ENCODE results near the gene LRFN2. TPM values are rescaled to one million over a fixed set of nuclear protein-coding genes. Genes with fewer than 3 reads are reported as not detected.

Gene LRFN2
- total RNA-seq, 1 experiment from 2014 or later = not detected

DNA sequence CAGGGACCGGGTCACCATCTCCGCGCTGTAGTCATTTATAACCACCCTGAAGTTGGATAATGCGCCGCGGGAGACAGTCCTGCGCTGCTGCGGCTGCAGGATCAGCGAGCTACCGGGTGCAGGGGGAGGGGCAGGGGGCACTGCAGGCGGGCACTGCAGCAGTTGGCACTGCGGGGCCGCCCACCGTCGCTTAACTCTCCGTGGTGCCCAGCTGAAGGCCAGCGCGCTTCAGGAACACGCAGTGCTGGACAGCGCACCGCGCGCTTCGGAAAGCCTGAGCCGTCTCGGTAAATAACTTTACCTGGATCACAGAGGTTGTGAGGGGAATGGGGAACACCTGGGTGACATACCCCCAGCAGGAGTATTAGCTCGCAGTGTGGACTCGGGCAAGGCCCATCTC is 12.4 kb upstream of the LRFN2 start:
- no peaks in the 10 kb centered on the region for H3K27me3 ChIP-seq
- H3K36me3 ChIP-seq = no peaks in the 10 kb centered on the region
- H3K9me3 ChIP-seq = no peaks in the 10 kb centered on the region
- DNase-seq = no peak
- no peak overlapping the region for H3K4me3 ChIP-seq

DNA sequence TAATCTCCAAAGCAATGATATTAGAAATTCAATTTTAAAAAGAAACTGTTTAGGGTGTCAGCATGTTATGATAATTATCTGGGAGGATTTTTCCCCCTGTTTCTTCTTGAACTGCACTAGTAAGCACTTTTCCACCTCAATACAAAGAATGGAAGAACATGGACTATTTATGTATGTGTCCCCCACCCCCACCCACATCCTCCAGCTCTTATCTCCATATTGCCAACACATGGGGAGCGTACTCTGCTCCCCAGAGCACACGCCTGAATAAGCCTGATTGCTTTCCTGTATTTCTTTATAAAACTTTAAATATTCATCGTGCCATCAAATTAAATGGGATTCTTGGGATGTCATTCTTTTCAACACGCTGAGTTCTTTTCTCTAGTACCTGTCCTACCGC is 11.4 kb upstream of the LRFN2 start:
- no peak overlapping the region for H3K4me3 ChIP-seq
- H3K9me3 ChIP-seq = no peaks in the 10 kb centered on the region
- no peaks in the 10 kb centered on the region for H3K36me3 ChIP-seq
- DNase-seq = no peak
- no peaks in the 10 kb centered on the region for H3K27me3 ChIP-seq

DNA sequence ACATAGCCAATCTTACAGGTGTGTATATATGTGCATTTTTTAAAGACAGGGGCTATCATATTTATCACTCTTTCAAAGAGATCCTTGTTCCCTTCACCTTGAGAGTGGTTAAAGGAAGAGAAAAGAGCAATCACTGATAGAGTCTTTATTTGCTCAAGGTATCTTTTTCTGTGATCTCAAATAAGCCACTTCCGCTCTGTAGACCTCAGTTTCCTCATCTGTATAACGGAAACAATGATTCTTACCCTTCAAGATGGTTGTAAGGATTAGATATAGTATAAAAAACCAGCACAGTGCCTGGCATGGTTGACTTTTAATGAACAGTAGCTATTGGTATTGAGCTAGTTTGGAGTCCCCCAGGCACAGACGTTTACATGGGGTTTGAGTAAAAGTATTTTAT is 10.1 kb upstream of the LRFN2 start:
- no peaks in the 10 kb centered on the region for H3K27me3 ChIP-seq
- no peak overlapping the region for H3K4me3 ChIP-seq
- no peak for DNase-seq
- no peaks in the 10 kb centered on the region for H3K36me3 ChIP-seq
- no peaks in the 10 kb centered on the region for H3K9me3 ChIP-seq

DNA sequence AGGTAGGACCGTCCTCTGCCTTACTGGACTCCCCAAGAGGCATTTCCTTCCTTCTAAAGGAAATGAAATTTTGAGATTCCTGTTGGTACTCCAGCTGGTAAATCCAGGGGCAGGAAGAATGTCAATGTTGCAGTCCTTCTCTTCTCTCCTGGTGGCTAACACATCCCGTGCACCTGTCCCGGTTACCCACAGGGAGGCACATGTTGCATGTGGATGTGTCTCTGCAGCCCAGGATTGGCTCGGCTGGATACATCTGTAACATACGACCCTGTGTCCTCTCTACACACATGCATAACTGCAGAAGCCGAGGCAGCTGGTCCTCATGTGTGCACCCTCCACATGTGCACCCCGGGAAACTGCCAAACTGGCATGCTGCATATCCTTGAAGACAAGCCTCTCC is 1.3 kb upstream of the LRFN2 start:
- Histone ChIP-seq H3K36me3 (no peaks in the 10 kb centered on the region), H3K4me3 (no peak overlapping the region), H3K27me3 (peaks cover 4% of the 10 kb centered on the region; the same call in 1 of the 2 replicates), H3K9me3 (no peaks in the 10 kb centered on the region)
- DNase-seq = no peak

DNA sequence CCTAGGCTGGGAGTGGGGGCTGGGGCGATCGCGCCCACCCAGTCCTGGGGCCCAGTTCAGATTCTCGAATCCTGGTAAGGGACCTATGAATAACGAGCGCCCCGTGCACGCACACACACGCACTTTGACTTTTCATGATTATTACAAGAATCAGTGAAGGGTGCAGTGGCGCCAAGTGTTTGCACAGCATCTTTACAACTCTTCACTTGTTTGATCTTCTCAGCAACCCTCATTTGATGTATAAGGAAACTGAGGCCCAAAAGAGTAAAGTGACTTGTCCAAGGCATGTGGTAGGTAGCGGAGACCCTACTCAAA is 863 bp upstream of the LRFN2 start:
- Histone ChIP-seq H3K4me3 (no peak overlapping the region; the same call in 1 of the 2 replicates), H3K36me3 (no peaks in the 10 kb centered on the region), H3K27me3 (peaks cover 4% of the 10 kb centered on the region; the same call in 1 of the 2 replicates), H3K9me3 (no peaks in the 10 kb centered on the region)
- DNase-seq = no peak

DNA sequence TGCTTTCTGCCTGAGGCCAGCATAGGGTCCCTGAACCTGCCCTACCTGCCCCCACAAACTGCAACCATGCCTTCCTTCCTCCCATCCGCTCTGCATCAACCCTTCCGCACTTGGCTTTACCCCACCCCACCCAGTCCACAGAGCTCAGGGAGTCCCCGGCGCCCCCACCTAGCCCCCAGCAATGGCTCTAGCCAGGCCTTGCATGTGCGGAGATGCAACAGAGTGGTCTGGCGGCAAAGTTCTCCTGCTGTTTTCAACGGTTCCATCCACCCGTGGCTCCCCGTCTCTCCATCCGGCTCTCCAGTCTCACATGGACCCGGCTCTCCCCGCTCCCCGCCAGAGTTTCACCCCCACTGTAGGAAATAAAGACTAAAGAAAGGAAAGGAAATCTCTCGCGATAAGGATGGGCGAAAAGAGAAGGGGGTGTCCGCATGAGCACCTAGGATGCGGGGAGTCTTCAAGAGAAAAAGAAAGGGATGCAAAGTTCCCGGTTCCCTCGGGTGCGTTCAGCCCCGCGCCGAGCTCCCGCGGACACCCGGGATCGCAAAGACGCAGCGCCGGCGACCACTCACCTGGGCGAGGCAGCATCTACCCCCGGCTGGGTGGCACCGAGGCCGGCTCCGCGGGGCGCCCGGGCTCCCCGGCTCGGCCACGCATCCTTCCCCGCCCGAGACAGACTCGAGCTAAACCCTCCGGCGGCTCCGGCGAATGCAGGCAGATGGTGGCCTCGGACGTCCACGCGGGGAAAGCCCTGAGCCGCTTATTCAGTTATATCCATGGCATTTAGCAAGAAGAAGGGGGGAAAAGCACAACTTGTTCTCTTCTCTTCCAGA is 579 bp downstream of the LRFN2 start:
- H3K27me3 ChIP-seq = peaks cover 4% of the 10 kb centered on the region; the same call in 1 of the 2 replicates
- H3K36me3 ChIP-seq = no peaks in the 10 kb centered on the region
- no peaks in the 10 kb centered on the region for H3K9me3 ChIP-seq
- H3K4me3 ChIP-seq = no peak overlapping the region; the same call in 1 of the 2 replicates
- DNase-seq = no peak

DNA sequence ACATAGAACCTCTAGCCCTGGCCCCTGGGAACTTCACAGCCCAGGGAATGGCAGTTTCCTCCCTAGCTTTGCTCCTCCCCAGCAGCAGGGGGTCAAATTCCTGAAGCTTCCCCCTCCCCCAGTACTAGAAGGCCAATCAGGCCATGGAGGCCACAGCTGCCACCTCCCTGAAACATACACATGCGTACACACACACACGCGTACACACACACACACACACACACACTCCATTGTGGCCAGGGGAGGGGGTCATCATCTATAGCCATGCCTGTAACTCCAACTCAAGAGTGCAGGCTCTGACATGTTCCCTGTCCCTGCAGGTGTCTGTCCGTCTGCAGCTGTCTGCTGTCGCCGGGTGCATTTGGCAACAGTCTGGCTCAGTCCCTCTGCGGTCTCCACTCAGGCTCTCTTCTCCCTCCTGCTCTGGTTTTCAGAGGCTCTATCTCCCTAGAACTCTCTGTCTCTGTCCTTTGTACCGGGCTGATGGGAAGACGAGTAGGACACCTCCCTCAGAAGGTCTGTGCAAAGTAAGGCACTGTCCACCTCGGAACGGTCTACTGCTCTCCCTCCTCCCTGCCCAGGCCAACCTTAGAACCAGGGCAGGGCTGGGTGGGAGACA is 1.4 kb downstream of the LRFN2 start:
- no peaks in the 10 kb centered on the region for H3K9me3 ChIP-seq
- no peaks in the 10 kb centered on the region for H3K36me3 ChIP-seq
- no peak overlapping the region for H3K4me3 ChIP-seq
- DNase-seq = no peak
- peaks cover 4% of the 10 kb centered on the region; the same call in 1 of the 2 replicates for H3K27me3 ChIP-seq

DNA sequence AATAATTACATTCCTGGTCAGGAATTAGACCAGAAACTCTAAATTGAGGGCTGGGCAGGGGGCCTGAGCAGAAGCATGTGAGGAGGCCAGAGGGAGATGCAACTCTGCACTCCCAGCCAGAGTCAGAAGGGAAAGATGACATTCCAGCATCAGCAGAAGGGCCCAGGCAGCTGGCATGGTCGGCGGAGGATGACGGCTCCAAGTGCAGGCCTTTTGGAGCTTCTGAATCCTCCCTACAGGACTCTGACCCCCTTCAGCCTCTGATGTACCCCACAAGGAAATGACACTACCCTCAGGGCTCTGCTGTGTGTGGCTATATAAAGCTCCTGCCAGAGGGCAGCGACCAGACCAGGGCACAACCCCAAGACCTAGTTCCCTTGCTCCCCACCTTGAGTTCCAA is 1.9 kb downstream of the LRFN2 start:
- Histone ChIP-seq H3K9me3 (no peaks in the 10 kb centered on the region), H3K36me3 (no peaks in the 10 kb centered on the region), H3K27me3 (peaks cover 4% of the 10 kb centered on the region; the same call in 1 of the 2 replicates), H3K4me3 (no peak overlapping the region)
- DNase-seq = no peak

DNA sequence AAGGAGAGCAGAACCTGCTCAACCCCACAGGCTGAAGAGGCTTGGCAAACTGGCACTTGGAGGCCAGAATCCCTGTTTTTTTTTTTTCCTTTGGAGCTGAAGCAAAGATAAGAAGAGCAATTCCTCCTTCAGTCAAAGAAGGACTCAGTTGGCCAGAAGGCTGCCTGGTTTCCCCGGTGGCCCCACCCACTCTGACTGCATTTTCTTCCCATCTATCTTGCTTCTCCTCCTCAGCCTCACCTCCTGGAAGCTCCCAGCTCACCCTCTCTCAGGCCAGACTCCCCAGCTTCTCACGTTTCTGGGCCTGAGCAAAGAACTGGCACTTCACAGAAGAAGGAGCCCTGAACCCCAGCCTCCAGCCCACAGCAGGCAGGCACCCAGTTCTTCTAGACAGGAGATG is 2.4 kb downstream of the LRFN2 start:
- Histone ChIP-seq H3K4me3 (no peak overlapping the region), H3K27me3 (peaks cover 4% of the 10 kb centered on the region; the same call in 1 of the 2 replicates), H3K36me3 (no peaks in the 10 kb centered on the region), H3K9me3 (no peaks in the 10 kb centered on the region)
- no peak for DNase-seq

DNA sequence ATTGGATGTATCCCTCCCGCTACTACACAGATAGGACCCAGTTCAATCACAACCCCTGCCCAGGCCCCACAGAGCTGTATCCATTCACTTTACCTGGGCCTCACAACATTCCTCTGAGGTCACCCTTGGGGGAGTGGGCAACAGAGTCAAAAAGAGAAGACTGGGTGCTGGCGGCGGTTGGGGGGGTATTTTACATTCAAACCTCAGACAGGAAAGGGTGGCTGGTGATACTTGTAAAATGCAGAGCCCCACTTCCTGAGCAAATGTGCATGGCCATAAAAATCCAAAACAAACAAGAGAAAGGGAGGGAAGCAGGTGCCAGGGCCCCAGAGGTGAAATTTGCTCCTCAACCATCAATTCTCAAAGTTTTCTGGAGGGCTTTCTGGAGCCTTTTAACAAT is 3.5 kb downstream of the LRFN2 start:
- H3K36me3 ChIP-seq = no peaks in the 10 kb centered on the region
- H3K4me3 ChIP-seq = no peak overlapping the region
- no peaks in the 10 kb centered on the region for H3K9me3 ChIP-seq
- no peak for DNase-seq
- peaks cover 4% of the 10 kb centered on the region; the same call in 1 of the 2 replicates for H3K27me3 ChIP-seq

DNA sequence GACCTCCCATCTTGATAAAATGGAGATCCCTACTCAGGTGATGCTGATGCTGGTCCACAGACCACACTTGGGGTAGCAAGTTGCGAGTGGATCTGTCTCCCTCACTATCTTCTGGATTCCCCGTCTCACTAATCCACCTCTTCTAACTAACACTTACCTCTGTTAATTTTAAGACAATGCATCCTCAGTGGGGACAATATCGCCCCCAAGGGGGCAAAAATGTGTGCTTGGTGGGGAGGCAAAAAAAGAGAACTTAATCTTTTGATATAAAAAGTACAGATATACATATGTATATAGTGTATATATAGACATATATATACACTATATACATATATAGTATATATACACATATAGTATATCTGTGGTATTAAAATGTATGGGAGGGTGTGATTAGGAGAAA is 4.3 kb downstream of the LRFN2 start:
- Histone ChIP-seq H3K36me3 (no peaks in the 10 kb centered on the region), H3K9me3 (no peaks in the 10 kb centered on the region), H3K4me3 (no peak overlapping the region), H3K27me3 (peaks cover 4% of the 10 kb centered on the region; the same call in 1 of the 2 replicates)
- no peak for DNase-seq

DNA sequence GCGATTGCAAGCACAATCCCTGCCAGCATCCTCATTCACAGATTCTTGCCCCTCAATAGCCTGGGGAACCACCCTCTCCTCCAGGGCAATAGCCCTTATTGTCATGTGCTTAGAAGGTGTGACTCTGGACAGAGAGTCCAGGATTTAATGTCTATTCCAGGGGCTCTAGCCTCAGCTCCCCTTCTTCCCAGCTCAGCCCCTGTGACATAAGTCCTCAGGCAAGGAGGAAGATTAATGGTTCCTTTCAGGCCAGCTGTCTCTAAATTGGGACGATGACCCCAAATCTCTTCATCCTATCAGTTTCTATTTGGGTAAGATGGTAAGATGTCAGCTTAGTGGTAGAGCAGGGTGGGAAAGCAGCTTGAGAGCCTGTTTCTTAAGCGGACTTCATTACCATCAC is 8.1 kb downstream of the LRFN2 start:
- H3K27me3 ChIP-seq = no peaks in the 10 kb centered on the region
- no peak overlapping the region for H3K4me3 ChIP-seq
- no peak for DNase-seq
- H3K9me3 ChIP-seq = no peaks in the 10 kb centered on the region
- H3K36me3 ChIP-seq = no peaks in the 10 kb centered on the region

DNA sequence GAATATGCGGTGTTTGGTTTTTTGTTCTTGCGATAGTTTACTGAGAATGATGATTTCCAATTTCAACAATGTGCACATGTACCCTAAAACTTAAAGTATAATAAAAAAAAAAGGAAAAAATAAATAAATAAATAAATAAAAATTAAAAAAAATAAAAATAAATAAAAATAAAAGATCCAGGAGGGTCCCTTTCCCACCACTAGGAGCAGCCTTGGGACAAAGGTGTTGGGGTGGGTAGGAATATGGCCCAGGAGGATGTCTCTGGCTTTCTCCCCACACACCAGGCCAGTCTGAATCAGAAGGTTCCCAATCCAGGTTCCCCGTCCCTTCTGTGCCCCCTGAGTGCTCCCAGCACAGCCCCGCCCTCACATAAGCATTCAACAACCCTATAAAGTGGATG is 9.5 kb downstream of the LRFN2 start:
- H3K4me3 ChIP-seq = no peak overlapping the region
- no peaks in the 10 kb centered on the region for H3K36me3 ChIP-seq
- H3K9me3 ChIP-seq = no peaks in the 10 kb centered on the region
- no peak for DNase-seq
- H3K27me3 ChIP-seq = no peaks in the 10 kb centered on the region

DNA sequence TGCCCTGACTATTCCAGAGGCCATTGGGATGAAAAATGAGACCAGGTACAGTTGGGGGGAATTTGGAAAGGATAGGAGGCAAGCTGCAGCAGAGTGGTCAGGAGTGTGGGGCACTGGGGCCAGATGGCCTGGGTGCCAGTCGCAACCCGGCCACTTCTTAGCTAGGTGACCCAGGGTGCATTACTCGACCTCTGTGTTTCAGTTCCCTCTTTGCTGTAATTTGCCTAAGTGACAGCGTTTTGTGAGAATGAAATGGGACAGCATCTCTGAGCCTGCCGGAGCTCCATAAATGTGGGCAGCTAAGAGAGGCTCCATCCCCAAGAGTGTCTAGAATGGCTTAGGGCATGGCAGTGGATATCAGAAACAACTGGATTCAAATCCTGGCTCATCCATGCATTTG is 13.9 kb downstream of the LRFN2 start:
- no peaks in the 10 kb centered on the region for H3K27me3 ChIP-seq
- no peak for DNase-seq
- no peak overlapping the region for H3K4me3 ChIP-seq
- H3K36me3 ChIP-seq = no peaks in the 10 kb centered on the region
- H3K9me3 ChIP-seq = no peaks in the 10 kb centered on the region

DNA sequence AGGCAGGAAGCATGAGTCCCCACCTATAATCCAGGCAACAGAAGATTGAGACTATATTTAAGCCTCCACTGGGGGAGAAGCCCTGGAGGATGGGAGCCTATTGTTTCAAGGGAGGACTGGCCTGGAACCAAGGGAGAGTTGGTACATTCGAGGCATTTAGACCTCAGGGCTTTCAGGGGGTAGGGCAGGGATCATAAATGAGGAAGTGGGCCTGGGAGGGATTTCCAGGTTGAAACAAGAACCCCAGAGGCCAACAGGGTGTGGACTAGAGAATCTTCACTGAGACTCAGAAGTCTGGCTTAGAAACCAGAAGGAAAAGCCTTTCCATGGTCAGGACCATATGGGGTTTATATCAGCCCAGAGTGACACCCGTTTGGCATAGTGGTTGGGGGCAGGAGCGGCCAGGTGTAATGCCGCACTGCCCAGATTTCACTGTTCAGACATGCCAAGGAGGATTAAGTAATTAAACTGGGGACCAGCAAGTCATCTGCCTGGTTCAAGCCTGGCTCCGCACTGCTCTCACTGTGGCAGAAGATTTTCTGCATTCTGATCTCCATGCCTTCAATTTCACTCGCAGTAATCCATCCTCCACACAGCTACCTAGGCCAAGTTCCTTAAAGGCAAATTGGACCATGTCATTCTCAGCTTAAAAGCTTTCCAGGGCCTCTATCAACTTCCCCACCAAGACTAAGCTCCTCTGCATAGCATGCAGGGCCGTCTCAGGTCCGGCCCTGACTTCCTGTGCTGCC is 17.8 kb downstream of the LRFN2 start:
- Histone ChIP-seq H3K36me3 (no peaks in the 10 kb centered on the region), H3K27me3 (no peaks in the 10 kb centered on the region), H3K9me3 (no peaks in the 10 kb centered on the region), H3K4me3 (no peak overlapping the region)
- DNase-seq = no peak

DNA sequence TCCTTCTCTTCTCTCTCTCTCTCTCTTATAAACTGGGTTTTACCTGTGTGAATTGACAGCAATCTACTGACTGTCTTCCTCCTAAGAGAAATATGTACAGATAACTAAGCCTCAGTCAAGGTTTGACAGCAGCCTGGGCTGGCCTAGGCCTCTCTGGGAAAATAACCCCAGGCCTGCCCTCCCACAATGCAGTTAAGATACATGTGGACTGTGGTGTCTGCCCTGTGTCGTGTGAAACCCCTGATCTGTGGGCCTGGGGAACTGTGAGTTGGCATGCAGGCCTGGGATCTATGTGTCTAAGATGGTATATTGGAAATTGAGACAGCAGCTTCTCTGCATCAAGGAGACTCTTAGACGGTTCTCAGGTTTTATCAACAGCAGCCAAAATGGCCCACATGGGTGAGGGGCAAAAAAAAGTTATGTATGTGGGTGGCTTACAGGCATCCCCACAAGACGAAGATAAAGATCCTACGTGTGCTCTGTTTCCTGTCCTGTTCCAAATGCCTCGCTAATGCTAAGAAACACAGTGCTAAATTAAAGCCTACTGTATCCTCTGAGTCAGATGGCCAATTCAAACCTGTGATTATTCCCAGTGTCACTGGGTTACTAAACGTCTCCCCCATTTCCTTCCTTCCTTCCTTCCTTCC is 19.0 kb downstream of the LRFN2 start:
- Histone ChIP-seq H3K36me3 (no peaks in the 10 kb centered on the region), H3K9me3 (no peaks in the 10 kb centered on the region), H3K4me3 (no peak overlapping the region), H3K27me3 (no peaks in the 10 kb centered on the region)
- DNase-seq = no peak

DNA sequence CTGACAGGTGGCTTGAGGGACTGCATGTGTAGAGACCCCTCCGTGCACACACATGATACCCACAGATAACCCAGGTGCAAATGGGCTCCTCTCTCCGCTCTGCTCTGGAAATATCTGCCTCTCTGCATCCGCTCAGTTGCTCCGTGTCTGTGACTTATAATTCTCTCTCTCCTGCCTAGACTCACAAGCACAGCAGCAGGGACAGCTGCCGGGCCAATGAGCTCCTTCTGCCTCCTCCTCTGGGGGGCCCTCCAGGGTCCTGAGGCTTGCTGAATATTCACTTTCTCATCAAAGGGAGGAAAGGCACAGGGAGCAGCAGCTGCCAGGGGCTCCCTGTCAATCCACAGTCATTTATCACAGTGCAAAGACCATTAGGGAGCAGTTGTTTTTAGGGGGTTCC is 24.1 kb downstream of the LRFN2 start:
- Histone ChIP-seq H3K9me3 (no peaks in the 10 kb centered on the region), H3K4me3 (no peak overlapping the region), H3K27me3 (no peaks in the 10 kb centered on the region), H3K36me3 (no peaks in the 10 kb centered on the region)
- no peak for DNase-seq

Measured in MG63 (cell line).